GM20431 (cell line): ENCODE data around the gene VSX1.

Experiments
- in situ Hi-C: fragments of 300-500 bp; cut with MseI, MboI; formaldehyde crosslinking; loops from one replicate; pipeline ENCODE4 v1.15.0; 2020; ENCODE audit warnings: low sequenced_read_pairs; ENCODE audit not compliant: unreplicated experiment

VSX1 gene

DNA sequence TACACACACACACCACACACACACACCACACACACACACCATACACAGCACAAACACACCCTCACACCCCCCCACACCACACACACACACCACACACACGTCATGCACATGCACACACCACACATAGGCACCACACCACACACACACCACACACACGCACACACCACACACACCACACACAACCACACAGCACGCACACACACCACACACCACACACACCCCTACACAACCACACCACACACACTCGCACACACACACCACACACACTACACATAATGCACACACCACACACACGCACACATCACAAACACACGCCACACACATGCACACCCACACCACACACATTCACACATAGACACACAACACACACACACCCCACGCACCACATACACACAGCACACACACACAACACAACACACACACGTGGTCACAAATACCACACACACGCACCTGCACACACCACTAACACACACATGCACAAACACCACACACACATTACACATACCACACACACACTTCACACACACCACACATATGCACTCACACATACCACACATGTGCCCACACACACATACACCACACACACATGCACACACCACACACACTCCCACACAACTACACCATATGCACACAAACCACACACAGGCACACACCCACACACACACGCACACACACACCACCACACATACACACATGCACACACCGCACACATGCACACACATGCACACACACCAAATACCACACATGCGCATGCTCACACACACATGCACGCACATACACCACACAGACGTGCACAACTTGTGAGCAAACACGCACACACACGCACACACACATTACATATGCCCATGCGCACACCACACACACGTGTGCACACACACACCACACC is 14.6 kb downstream of the VSX1 start:
- in situ Hi-C loops, result no loop called here

DNA sequence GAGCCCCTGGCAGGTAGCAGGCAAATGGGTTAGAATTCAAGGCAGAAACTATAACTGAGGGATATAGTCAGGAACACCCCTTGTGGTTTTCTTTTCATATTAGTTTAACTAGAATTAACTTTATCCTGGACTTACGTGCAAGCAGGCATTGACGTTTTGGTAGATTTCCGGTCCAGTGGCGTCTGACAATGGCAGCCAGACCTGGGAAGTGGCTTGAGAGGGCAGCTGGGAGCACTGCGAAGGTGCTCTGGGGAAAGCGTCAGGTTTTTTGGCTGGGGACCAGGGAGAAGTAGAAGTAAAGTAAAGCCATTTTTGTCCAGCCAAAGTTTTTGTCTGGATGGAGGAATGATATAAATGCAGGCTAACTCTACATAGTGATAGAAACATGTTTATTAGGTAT is 15.6 kb downstream of the VSX1 start:
- in situ Hi-C loops, result no loop called here

DNA sequence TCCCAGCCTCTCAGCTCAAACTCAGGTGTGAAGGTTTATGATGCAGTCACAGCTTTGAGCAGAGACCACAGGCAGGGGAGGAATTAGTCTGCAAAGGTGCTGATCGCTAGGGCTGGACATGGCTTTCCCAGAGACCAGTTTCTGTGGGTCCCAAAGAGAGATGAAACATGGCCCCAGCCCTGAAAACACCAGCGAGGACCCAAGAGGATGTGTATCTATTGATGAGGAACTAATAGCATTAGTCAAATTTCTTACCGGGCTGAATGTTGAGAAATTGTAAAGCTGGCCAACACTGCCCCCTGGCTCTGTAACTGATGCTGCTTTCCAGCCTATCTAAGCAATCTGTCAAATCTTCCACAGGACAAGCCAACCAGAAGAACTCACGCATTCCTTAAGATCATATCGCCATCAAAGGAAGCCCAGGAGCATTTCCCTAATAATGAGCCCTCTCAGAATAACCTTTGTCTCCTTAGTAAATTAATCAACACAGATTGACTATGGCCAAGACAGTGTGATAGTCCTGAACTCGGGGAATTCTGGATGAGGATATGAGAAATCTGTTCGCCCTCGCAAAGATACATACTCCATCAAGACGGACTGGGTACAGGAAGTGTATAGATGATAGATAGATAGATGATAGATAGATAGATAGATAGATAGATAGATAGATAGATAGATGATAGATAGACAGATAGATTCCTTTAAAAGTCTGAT is 16.2 kb downstream of the VSX1 start:
- in situ Hi-C loops, result no loop called here

GRCh38 chr20:25065072-25065624 is 16.8 kb downstream of the VSX1 start:
- in situ Hi-C loops, result no loop called here

GRCh38 chr20:25064561-25065071 is 17.3 kb downstream of the VSX1 start:
- in situ Hi-C loops, result loop anchor here (5.0 kb wide), 1 partner anchor 67 kb away; no protein-coding TSS in a partner anchor

- in situ Hi-C loops, result loop anchor here (5.0 kb wide), 1 partner anchor 67 kb away; no protein-coding TSS in a partner anchor
These were observed 18.0 kb downstream of the VSX1 start for GRCh38 chr20:25063981-25064380.

DNA sequence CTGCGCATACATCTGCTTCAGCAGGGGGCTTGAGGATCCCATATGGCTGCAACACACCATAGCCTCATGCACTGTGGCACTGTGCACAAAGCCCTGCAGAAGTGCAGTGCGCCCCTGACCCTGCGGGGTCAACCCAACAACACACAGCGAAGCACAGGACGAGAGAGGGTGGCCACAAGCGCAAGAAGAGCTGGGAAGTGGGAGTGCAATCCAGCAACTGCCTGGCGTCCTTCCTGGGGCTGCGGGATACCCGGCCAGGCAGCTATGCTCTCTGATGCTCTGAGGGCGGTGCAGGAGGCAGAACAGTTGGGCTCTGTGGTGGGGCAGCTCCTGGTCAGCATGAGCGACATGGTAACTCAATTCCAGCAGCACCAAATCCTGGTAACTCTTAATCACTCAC is 18.4 kb downstream of the VSX1 start:
- in situ Hi-C loops, result loop anchor here (5.0 kb wide), 1 partner anchor 66 kb away; no protein-coding TSS in a partner anchor

GRCh38 chr20:25062841-25063240 is 19.1 kb downstream of the VSX1 start:
- in situ Hi-C loops, result loop anchor here (5.0 kb wide), 1 partner anchor 66 kb away; no protein-coding TSS in a partner anchor

DNA sequence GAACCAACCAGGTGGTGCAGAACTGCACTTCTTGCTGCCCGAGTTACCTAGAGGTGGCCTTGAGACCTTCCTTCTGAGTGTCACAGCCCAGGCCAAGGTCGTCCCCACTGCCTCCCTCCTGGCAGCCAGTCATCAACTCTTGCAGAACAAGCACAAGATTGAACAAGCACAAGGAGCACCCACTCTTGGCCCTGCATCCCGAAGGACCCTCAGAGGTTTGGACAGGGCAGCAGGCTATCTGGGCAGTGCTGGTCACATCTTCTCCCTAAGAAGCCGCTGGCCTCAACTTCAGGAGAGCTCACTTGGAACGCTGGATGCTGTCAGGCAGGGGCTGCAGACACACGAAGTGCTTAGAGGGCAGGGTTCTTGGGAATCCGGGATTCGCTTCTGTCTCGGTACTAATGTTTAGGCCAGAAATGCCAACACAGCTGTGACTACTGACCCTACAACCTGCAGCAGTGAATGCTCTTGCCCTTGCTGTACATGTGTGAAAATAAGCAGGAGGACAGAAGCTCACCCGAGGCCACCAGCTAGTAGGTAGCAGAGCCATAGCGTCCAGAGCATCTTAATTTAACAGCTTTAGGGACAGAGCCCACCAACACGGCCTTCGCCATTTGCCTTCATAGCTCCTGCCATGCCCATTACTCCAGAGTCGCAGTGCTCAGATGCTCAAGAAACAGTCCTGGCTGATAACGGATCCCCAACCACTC is 20.0 kb downstream of the VSX1 start:
- in situ Hi-C loops, result loop anchor here (5.0 kb wide), 1 partner anchor 65 kb away; no protein-coding TSS in a partner anchor

- in situ Hi-C loops, result loop anchor here (5.0 kb wide), 1 partner anchor 64 kb away; no protein-coding TSS in a partner anchor
These were observed 20.7 kb downstream of the VSX1 start for GRCh38 chr20:25061103-25061799.

GRCh38 chr20:25059866-25060465 is 22.0 kb downstream of the VSX1 start:
- in situ Hi-C loops, result loop anchor here (5.0 kb wide), 1 partner anchor 63 kb away; no protein-coding TSS in a partner anchor

GRCh38 chr20:25058847-25059810 is 22.8 kb downstream of the VSX1 start:
- in situ Hi-C loops, result no loop called here

- in situ Hi-C loops, result no loop called here
These were observed 23.7 kb downstream of the VSX1 start, which contains the start of gene ACSS1 for GRCh38 chr20:25058051-25058846. TSS of gene ACSS1 (minus strand) at chr20:25058139. CDS start at chr20:25058102, 37 bp downstream.

DNA sequence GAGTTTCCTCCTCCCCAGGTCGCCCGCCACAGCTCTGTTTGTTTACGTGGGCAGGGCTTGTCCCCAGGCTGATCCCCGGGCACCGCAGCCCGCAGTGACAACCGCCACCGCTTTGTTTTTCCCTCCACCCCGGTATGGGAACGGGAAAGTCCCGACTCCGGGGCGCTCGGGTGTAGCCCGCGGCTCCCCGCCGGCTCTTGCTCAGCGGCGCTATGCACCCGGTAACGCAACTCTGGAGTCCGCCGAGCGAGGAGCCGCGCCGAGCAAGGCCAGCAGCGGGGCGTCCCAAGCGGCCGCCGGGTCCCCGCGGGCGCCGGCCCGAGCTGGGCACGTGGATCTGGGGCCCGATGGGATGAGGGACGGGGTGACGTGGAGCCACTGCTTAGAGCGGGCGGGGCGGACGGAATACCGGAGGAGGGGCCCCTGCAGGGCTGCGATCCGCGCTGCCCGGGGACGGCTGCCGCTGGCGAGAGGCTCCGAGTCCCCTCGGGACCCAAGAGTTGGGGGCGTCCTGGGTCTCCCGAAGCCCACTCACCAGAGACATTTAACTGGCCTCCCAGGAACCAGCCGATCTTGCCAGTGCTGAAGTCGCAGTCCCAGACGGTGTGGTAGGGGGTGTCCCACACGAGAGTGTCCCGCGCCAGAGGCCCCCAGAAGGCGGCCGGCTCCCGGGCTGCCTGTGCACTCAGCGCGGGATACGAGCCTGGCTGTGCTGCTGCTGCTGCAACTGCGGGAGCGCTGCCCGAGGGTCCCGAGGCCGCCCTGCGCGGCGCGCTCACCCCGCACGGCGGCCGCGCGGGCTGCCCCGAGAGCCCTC is 24.5 kb downstream of the VSX1 start:
- in situ Hi-C loops, result no loop called here

GRCh38 chr20:25056690-25057233 is 25.2 kb downstream of the VSX1 start:
- in situ Hi-C loops, result no loop called here
